T47D (cell line): Measurements from ENCODE around the gene CASR.

Source experiments
- DNase-seq, 2 experiments: peaks; one replicate each; pipeline versions ENCODE4 v3.0.0 to v3.0.0-alpha.2; 2011 to 2012; ENCODE audit warnings: low read depth in 1 of 2, low spot score in 1 of 2
- JUND ChIP-seq: IDR thresholded peaks from 2 replicates; pipeline ENCODE4 v1.6.1; 2012; ENCODE audit warnings: low read depth
- in situ Hi-C: cut with HindIII; loops from 2 replicates; pipeline ENCODE4 v1.10.0; 2016; ENCODE audit warnings: low sequenced_read_pairs, low pct_unique_long_range_greater_than_20kb

The CASR gene

DNA sequence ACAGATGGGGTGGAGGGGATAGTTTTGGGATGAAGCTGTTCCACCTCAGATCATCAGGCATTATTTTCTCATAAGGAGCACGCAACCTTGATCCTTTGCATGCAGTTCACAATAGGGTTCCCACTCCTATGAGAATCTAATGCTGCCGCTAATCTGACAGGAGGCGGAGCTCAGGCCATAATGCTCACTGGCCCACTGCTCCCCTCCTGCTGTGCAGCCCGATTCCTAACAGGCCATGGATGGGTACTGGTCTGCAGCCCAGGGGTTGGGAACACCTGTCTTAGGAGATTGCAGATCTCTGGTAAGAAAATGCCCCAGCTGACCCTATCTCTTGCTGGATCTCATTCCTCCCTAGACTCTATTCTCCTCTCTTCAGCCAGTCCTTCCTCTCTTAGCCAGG is 148.4 kb downstream of the CASR start:
- no peak for DNase-seq
- TF ChIP-seq JUND, result no peak
- in situ Hi-C loops, result no loop called here

- in situ Hi-C loops, result no loop called here
- no peak for DNase-seq
- TF ChIP-seq JUND, result no peak
Observed at GRCh38 chr3:122332551-122332950, 149.1 kb downstream of the CASR start.
